HepG2 (cell line): ENCODE results near the gene SPOPL. TPM values are rescaled to one million over a fixed set of nuclear protein-coding genes. Genes with fewer than 3 reads are reported as not detected.
A peak's percentile ranks its signal among the peaks of the same experiment; 100 is the strongest.

Experiments
- CCAR2 ChIP-seq: fragments of 200-400 bp; formaldehyde crosslinking; optimal IDR thresholded peaks from 2 replicates; pipeline ENCODE3; 2018; ENCODE audit warnings: low read depth, mild to moderate bottlenecking, low read length, moderate library complexity
- FOXC1 ChIP-seq: sonication (generic); formaldehyde crosslinking; IDR thresholded peaks from 2 replicates; pipeline ENCODE4 v1.8.0; 2022; ENCODE audit warnings: mild to moderate bottlenecking, missing genetic modification reagents, borderline replicate concordance
- IRF2 ChIP-seq: IDR thresholded peaks from 2 replicates; pipeline ENCODE4 v1.6.1; 2018; ENCODE audit warnings: missing genetic modification reagents, missing compliant biosample characterization
- MED13 ChIP-seq: sonication (generic); formaldehyde crosslinking; IDR thresholded peaks from 2 replicates; pipeline ENCODE4 v1.5.0; 2020; ENCODE audit warnings: missing genetic modification reagents
- MYNN ChIP-seq: sonication (generic); formaldehyde crosslinking; IDR thresholded peaks from 2 replicates; pipeline ENCODE4 v1.4.0; 2020; ENCODE audit warnings: mild to moderate bottlenecking, low read depth, missing genetic modification reagents
- SALL2 ChIP-seq: sonication (generic); formaldehyde crosslinking; IDR thresholded peaks from 2 replicates; pipeline ENCODE4 v1.8.1; 2023; ENCODE audit warnings: mild to moderate bottlenecking, missing genetic modification reagents, inconsistent platforms
- SNRNP70 ChIP-seq: fragments of 200-400 bp; formaldehyde crosslinking; IDR thresholded peaks from 2 replicates; pipeline ENCODE4 v1.6.1; 2017; ENCODE audit warnings: mild to moderate bottlenecking, low read depth, low read length, moderate library complexity
- STAG1 ChIP-seq: sonication (generic); formaldehyde crosslinking; IDR thresholded peaks from 2 replicates; pipeline ENCODE4 v1.4.0; 2020; ENCODE audit warnings: missing genetic modification reagents
- ZBTB25 ChIP-seq: IDR thresholded peaks from 2 replicates; pipeline ENCODE4 v1.6.1; 2018; ENCODE audit warnings: missing genetic modification reagents
- ZEB1 ChIP-seq: IDR thresholded peaks from 2 replicates; pipeline ENCODE4 v1.6.1; 2012; ENCODE audit warnings: mild to moderate bottlenecking, low read depth, inconsistent platforms; ENCODE audit not compliant: insufficient replicate concordance
- ZNF30 ChIP-seq: sonication (generic); formaldehyde crosslinking; IDR thresholded peaks from 2 replicates; pipeline ENCODE4 v1.5.0; 2020; ENCODE audit warnings: mild to moderate bottlenecking, missing genetic modification reagents
- ZNF7 ChIP-seq: IDR thresholded peaks from 2 replicates; pipeline ENCODE4 v1.6.1; 2016; ENCODE audit warnings: missing biosample characterization, missing genetic modification reagents
- ZNF704 ChIP-seq: sonication (generic); formaldehyde crosslinking; IDR thresholded peaks from 2 replicates; pipeline ENCODE4 v1.8.1; 2023; ENCODE audit warnings: mild to moderate bottlenecking, inconsistent platforms, moderate library complexity, missing genetic modification reagents, borderline replicate concordance
- polyA plus RNA-seq, 8 experiments: library from polyadenylated mRNA; depleted of rRNA in 3 of 8; stranded (reverse) in 7 of 8; unstranded in 1 of 8; fragments of >200 nt; fragmentation: Illumina TruSeq in 4 of 8; extraction: Trizol in 4 of 8; gene quantifications; 2 replicates each; pipeline versions ENCODE4 v1.2.1 to v1.2.3, GENCODE V29; 2011 to 2016; ENCODE audit warnings: low read depth in 4 of 8, missing spikeins in 1 of 8, mixed read lengths in 1 of 8; ENCODE audit not compliant: insufficient read depth in 1 of 8
- total RNA-seq, 5 experiments: library from RNA; depleted of rRNA; stranded (reverse); fragments of >200 nt; fragmentation: Illumina TruSeq; extraction: Trizol; gene quantifications; 2 replicates each; pipeline ENCODE4 v1.2.3, GENCODE V29; 2016; ENCODE audit warnings: low read depth in 1 of 5
- TF ChIP-seq, protein P1 (sequence below): sonication (generic); formaldehyde crosslinking; IDR thresholded peaks from 2 replicates; pipeline ENCODE4 v1.4.0; 2020; ENCODE audit warnings: mild to moderate bottlenecking, missing genetic modification reagents
- TF ChIP-seq, protein P2 (sequence below): sonication (generic); formaldehyde crosslinking; conservative IDR thresholded peaks from 2 replicates; pipeline ENCODE4 v1.4.0; 2020; ENCODE audit warnings: missing genetic modification reagents

Gene SPOPL
- total and polyA plus RNA-seq, 2 of the 13 experiments (the other 11 are each of a cell fraction or from before 2014, with no cell fraction given): 12.6 to 51.6 TPM

DNA sequence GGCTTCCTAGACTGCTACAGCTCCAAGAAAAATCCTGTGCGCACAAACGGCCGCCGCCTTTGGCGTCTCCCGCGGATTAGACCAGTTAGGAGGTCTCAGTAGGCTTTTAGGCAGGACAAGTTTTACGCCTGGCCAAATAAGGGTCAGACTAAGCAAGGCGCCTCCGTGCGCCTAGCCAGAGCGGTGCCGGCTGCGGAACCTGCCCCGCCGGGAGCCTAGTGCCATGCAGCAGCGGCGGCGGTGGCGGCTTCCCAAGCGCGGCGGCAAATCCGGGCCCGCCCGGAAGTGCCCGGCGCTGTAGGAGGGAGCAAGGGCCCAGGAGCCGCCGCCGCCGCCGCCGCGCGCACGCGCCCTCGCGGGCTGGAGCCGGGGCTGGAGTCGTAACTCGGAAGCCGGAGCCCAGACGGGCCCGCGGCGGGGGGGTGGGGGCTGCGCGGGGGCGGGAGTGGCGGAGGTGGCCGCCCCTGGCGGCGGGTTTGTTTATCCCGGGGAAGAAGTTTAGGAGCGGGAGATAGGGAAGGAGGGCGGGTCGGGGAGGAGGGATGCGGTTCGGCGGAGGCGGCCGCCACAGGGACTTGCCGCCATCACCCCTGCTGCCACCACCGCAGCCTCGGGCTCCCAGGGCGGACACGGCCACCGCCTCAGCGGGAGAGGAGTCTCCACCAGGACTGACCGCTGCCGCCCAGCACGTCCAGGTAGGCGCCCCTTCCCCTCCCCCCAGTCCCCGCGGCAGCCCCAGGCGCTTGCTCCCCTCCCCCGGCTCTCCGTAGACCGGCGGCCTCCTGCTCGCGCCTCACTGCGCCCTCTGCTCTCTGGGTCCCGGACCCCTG is at the start of gene SPOPL (continued):
- no peak; the same call in 1 of the 2 replicates for TF ChIP-seq ZBTB25 (CRISPR knock-in tag)
- no peak for TF ChIP-seq STAG1
- no peak for TF ChIP-seq CCAR2
- peak; percentile 90 for TF ChIP-seq ZEB1
- TF ChIP-seq, protein P1, sequence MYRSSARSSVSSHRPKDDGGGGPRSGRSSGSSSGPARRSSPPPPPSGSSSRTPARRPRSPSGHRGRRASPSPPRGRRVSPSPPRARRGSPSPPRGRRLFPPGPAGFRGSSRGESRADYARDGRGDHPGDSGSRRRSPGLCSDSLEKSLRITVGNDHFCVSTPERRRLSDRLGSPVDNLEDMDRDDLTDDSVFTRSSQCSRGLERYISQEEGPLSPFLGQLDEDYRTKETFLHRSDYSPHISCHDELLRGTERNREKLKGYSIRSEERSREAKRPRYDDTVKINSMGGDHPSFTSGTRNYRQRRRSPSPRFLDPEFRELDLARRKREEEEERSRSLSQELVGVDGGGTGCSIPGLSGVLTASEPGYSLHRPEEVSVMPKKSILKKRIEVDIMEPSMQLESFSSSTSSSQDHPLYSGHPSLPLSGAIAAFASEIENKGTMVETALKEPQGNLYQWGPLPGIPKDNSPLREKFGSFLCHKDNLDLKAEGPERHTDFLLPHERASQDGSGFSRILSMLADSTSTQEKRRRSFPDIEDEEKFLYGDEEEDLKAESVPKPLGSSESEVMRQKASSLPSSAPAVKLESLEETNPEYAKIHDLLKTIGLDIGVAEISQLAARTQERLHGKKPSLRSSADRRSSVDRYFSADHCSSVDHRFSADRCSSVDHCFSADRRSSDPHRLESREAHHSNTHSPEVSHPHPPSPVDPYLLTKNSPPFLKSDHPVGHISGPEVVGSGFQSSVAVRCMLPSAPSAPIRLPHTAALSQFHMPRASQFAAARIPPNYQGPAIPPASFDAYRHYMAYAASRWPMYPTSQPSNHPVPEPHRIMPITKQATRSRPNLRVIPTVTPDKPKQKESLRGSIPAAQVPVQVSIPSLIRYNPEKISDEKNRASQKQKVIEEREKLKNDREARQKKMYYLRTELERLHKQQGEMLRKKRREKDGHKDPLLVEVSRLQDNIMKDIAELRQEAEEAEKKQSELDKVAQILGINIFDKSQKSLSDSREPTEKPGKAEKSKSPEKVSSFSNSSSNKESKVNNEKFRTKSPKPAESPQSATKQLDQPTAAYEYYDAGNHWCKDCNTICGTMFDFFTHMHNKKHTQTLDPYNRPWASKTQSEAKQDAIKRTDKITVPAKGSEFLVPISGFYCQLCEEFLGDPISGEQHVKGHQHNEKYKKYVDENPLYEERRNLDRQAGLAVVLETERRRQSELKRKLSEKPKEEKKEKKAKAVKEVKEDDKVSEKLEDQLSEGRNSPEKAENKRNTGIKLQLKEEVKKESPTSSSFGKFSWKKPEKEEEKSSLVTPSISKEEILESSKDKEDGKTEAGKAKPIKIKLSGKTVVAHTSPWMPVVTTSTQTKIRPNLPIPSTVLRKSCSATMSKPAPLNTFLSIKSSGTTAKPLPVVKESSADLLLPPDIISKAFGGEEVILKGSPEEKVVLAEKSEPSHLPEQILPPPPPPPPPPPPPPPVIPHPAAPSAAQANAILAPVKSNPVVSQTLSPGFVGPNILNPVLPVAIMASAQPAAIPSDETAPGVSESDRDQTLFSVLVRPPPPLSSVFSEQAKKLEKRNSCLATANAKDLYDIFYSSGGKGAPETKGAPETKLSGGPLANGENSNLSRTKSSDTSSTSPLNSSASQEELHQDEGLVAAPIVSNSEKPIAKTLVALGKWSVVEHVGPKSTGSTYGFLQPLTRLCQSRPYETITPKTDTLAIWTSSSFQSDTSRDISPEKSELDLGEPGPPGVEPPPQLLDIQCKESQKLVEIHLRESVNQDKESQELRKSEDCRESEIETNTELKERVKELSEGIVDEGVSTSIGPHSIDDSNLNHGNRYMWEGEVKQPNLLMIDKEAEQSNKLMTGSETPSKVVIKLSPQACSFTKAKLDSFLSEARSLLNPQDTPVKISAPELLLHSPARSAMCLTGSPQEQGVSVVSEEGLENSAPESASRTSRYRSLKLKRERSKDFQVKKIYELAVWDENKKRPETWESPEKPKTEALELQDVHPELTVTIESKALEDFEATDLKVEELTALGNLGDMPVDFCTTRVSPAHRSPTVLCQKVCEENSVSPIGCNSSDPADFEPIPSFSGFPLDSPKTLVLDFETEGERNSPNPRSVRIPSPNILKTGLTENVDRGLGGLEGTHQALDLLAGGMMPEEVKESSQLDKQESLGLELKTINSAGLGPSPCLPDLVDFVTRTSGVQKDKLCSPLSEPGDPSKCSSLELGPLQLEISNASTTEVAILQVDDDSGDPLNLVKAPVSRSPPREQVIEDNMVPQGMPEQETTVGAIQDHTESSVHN (CRISPR knock-in tag): no peak
- 0 out of 2 replicates have a peak, but pooled peaks have one; percentile 36 for TF ChIP-seq IRF2 (CRISPR knock-in tag)
- peak; percentile 87; the same call in 1 of the 2 replicates for TF ChIP-seq FOXC1 (CRISPR knock-in tag)
- peak; percentile 25; the same call in 1 of the 2 replicates for TF ChIP-seq MED13 (CRISPR knock-in tag)
- TF ChIP-seq SNRNP70: no peak
- no peak for TF ChIP-seq SALL2 (CRISPR knock-in tag)
- TF ChIP-seq ZNF704 (CRISPR knock-in tag): no peak
- TF ChIP-seq ZNF7: no peak
- 0 out of 2 replicates have a peak, but pooled peaks have one; percentile 75 for TF ChIP-seq ZNF30
- TF ChIP-seq, protein P2, sequence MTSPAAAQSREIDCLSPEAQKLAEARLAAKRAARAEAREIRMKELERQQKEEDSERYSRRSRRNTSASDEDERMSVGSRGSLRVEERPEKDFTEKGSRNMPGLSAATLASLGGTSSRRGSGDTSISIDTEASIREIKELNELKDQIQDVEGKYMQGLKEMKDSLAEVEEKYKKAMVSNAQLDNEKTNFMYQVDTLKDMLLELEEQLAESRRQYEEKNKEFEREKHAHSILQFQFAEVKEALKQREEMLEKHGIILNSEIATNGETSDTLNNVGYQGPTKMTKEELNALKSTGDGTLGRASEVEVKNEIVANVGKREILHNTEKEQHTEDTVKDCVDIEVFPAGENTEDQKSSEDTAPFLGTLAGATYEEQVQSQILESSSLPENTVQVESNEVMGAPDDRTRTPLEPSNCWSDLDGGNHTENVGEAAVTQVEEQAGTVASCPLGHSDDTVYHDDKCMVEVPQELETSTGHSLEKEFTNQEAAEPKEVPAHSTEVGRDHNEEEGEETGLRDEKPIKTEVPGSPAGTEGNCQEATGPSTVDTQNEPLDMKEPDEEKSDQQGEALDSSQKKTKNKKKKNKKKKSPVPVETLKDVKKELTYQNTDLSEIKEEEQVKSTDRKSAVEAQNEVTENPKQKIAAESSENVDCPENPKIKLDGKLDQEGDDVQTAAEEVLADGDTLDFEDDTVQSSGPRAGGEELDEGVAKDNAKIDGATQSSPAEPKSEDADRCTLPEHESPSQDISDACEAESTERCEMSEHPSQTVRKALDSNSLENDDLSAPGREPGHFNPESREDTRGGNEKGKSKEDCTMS (CRISPR knock-in tag): 0 out of 2 replicates have a peak, but pooled peaks have one; percentile 36
- 0 out of 2 replicates have a peak, but pooled peaks have one; percentile 50 for TF ChIP-seq MYNN (CRISPR knock-in tag)
